Measurements from ENCODE around the gene PPP2R1B.

- TF ChIP-seq CTCF (IDR thresholded peaks at IDR 0.05) (no peak), POLR2A (IDR thresholded peaks at IDR 0.05) (no peak)
These were observed 41.5 kb downstream of the PPP2R1B start for GRCh38 chr11:111724615-111725129.

Data from prostate gland (tissue), 2 donors.